ENCODE results near the gene GPC6.

GPC6 gene

GRCh38 chr13:94234738-94235137 lies 1008.1 kb downstream of the GPC6 start:
- no peaks in the 10 kb centered on the region for H3K9me3 ChIP-seq (ENCODE audit: severe bottlenecking)
- TF ChIP-seq, protein P1, sequence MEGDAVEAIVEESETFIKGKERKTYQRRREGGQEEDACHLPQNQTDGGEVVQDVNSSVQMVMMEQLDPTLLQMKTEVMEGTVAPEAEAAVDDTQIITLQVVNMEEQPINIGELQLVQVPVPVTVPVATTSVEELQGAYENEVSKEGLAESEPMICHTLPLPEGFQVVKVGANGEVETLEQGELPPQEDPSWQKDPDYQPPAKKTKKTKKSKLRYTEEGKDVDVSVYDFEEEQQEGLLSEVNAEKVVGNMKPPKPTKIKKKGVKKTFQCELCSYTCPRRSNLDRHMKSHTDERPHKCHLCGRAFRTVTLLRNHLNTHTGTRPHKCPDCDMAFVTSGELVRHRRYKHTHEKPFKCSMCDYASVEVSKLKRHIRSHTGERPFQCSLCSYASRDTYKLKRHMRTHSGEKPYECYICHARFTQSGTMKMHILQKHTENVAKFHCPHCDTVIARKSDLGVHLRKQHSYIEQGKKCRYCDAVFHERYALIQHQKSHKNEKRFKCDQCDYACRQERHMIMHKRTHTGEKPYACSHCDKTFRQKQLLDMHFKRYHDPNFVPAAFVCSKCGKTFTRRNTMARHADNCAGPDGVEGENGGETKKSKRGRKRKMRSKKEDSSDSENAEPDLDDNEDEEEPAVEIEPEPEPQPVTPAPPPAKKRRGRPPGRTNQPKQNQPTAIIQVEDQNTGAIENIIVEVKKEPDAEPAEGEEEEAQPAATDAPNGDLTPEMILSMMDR (IDR thresholded peaks at IDR 0.05; ENCODE audit: poor library complexity, severe bottlenecking) = no peak
- H3K27me3 ChIP-seq (ENCODE audit: insufficient read depth, poor library complexity, severe bottlenecking) = no peaks in the 10 kb centered on the region
- DNase-seq (ENCODE audit: low spot score) (no peak), ATAC-seq (ENCODE audit: low read depth) (no peak)
- H3K27ac ChIP-seq (ENCODE audit: poor library complexity, severe bottlenecking) = no peak overlapping the region
- no peaks in the 10 kb centered on the region for H3K36me3 ChIP-seq (ENCODE audit: low read depth)
- peaks cover 7% of the 10 kb centered on the region for H3K4me1 ChIP-seq (ENCODE audit: insufficient read depth, poor library complexity, severe bottlenecking)
- H3K4me3 ChIP-seq (ENCODE audit: severe bottlenecking) = no peak overlapping the region

GRCh38 chr13:94236132-94236531 lies 1009.5 kb downstream of the GPC6 start:
- no peaks in the 10 kb centered on the region for H3K27me3 ChIP-seq (ENCODE audit: insufficient read depth, poor library complexity, severe bottlenecking)
- no peaks in the 10 kb centered on the region for H3K36me3 ChIP-seq (ENCODE audit: low read depth)
- no peak overlapping the region for H3K4me3 ChIP-seq (ENCODE audit: severe bottlenecking)
- peaks cover 7% of the 10 kb centered on the region for H3K4me1 ChIP-seq (ENCODE audit: insufficient read depth, poor library complexity, severe bottlenecking)
- TF ChIP-seq, protein P1 (IDR thresholded peaks at IDR 0.05; ENCODE audit: poor library complexity, severe bottlenecking) = no peak
- DNase-seq (ENCODE audit: low spot score) (no peak), ATAC-seq (ENCODE audit: low read depth) (no peak)
- no peak overlapping the region for H3K27ac ChIP-seq (ENCODE audit: poor library complexity, severe bottlenecking)
- H3K9me3 ChIP-seq (ENCODE audit: severe bottlenecking) = no peaks in the 10 kb centered on the region

DNA sequence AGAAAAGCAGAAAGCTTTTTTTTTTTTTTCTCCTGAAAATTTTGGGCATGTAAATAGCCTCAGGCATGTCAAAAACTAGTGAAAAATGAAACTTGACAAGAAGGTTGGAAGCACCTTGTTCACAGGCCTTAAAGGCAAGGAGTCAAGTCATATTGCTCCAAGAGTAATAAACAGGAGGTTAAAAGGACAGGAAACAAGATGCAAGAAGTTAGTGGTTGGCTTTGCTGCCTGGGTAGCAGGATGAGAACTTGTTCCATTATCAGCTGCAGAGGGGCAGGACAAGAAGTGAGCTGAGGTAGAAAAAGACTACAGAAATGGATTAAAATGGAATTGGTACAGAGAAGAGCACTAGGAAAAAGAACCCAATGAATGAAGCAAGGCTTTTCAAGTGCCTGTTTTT lies 1010.3 kb downstream of the GPC6 start:
- DNase-seq (ENCODE audit: low spot score) (no peak), ATAC-seq (ENCODE audit: low read depth) (no peak)
- Histone ChIP-seq H3K27me3 (ENCODE audit: insufficient read depth, poor library complexity, severe bottlenecking) (no peaks in the 10 kb centered on the region), H3K36me3 (ENCODE audit: low read depth) (no peaks in the 10 kb centered on the region), H3K9me3 (ENCODE audit: severe bottlenecking) (no peaks in the 10 kb centered on the region), H3K4me3 (ENCODE audit: severe bottlenecking) (no peak overlapping the region), H3K27ac (ENCODE audit: poor library complexity, severe bottlenecking) (no peak overlapping the region), H3K4me1 (ENCODE audit: insufficient read depth, poor library complexity, severe bottlenecking) (peaks cover 7% of the 10 kb centered on the region)
- TF ChIP-seq, protein P1 (IDR thresholded peaks at IDR 0.05; ENCODE audit: poor library complexity, severe bottlenecking) = no peak

DNA sequence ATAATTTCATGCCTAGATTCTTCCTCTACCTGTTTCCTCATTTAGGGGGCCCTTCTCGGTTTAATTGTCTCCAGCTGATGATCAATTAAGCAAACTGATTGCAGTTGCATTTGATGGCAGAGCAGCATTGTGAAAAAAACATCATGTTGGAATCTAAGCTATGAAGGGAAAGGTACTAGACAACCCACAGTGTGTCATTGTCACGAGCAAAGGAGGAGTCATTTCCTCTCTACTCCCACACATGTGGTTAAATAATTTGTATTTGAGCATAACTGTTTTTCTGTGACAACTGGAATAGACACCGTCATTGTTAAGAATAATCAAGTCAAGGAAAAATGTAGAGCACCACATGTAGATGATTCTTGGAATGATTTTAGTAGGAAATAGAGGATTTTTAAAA lies 1012.5 kb downstream of the GPC6 start:
- Histone ChIP-seq H3K27ac (ENCODE audit: poor library complexity, severe bottlenecking) (no peak overlapping the region), H3K36me3 (ENCODE audit: low read depth) (no peaks in the 10 kb centered on the region), H3K4me1 (ENCODE audit: insufficient read depth, poor library complexity, severe bottlenecking) (no peaks in the 10 kb centered on the region), H3K27me3 (ENCODE audit: insufficient read depth, poor library complexity, severe bottlenecking) (no peaks in the 10 kb centered on the region), H3K4me3 (ENCODE audit: severe bottlenecking) (no peak overlapping the region), H3K9me3 (ENCODE audit: severe bottlenecking) (no peaks in the 10 kb centered on the region)
- DNase-seq (ENCODE audit: low spot score) (no peak), ATAC-seq (ENCODE audit: low read depth) (no peak)
- TF ChIP-seq, protein P1 (IDR thresholded peaks at IDR 0.05; ENCODE audit: poor library complexity, severe bottlenecking) = no peak

- DNase-seq (ENCODE audit: low spot score) (no peak), ATAC-seq (ENCODE audit: low read depth) (no peak)
- H3K27ac ChIP-seq (ENCODE audit: poor library complexity, severe bottlenecking) = no peak overlapping the region
- no peak overlapping the region for H3K4me3 ChIP-seq (ENCODE audit: severe bottlenecking)
- TF ChIP-seq, protein P1 (IDR thresholded peaks at IDR 0.05; ENCODE audit: poor library complexity, severe bottlenecking) = no peak
- no peaks in the 10 kb centered on the region for H3K9me3 ChIP-seq (ENCODE audit: severe bottlenecking)
- H3K27me3 ChIP-seq (ENCODE audit: insufficient read depth, poor library complexity, severe bottlenecking) = no peaks in the 10 kb centered on the region
- H3K36me3 ChIP-seq (ENCODE audit: low read depth) = no peaks in the 10 kb centered on the region
- H3K4me1 ChIP-seq (ENCODE audit: insufficient read depth, poor library complexity, severe bottlenecking) = no peaks in the 10 kb centered on the region
Observed at GRCh38 chr13:94242554-94242953, 1015.9 kb downstream of the GPC6 start.
